HG03432 (cell line): Measurements from ENCODE around the gene EXOC3L1.

Experiments
- ATAC-seq: cut with Tn5 transposase; IDR thresholded peaks from one replicate; pipeline ENCODE4 v1.9.1; 2021; ENCODE audit warnings: mild to moderate bottlenecking, moderate library complexity; ENCODE audit not compliant: unreplicated experiment

Gene EXOC3L1

GRCh38 chr16:67190041-67190440, at the start of gene EXOC3L1:
TSS of gene EXOC3L1 (minus strand) at chr16:67190136. CDS start at chr16:67189676, 460 bp downstream.
- ATAC-seq = no peak

- no peak for ATAC-seq
These were observed 49.0 kb upstream of the EXOC3L1 start for GRCh38 chr16:67238806-67239470.

GRCh38 chr16:67238278-67238575, 48.3 kb upstream of the EXOC3L1 start:
- ATAC-seq = no peak

- no peak for ATAC-seq
These were observed 47.7 kb upstream of the EXOC3L1 start for GRCh38 chr16:67237396-67238277.

GRCh38 chr16:67236563-67237395, 46.8 kb upstream of the EXOC3L1 start:
- peak; percentile 49 for ATAC-seq

GRCh38 chr16:67235816-67236562, 46.1 kb upstream of the EXOC3L1 start:
- ATAC-seq = no peak

- ATAC-seq = no peak
These were observed 44.3 kb upstream of the EXOC3L1 start for GRCh38 chr16:67234180-67234597.

GRCh38 chr16:67233596-67233995, 43.7 kb upstream of the EXOC3L1 start:
- no peak for ATAC-seq

- no peak for ATAC-seq
These were observed 41.1 kb upstream of the EXOC3L1 start for GRCh38 chr16:67230809-67231660.

GRCh38 chr16:67229906-67230808, 40.2 kb upstream of the EXOC3L1 start:
- ATAC-seq = no peak

- ATAC-seq = no peak
These were observed 39.0 kb upstream of the EXOC3L1 start for GRCh38 chr16:67228905-67229304.

GRCh38 chr16:67228034-67228785, 38.3 kb upstream of the EXOC3L1 start:
- ATAC-seq = no peak

GRCh38 chr16:67227567-67227921, 37.6 kb upstream of the EXOC3L1 start:
- no peak for ATAC-seq

GRCh38 chr16:67226804-67227566, 37.0 kb upstream of the EXOC3L1 start, which contains the start of gene TMEM208:
TSS of gene TMEM208 (plus strand) at chr16:67227130. CDS start at chr16:67227219, 89 bp downstream.
- ATAC-seq = peak; percentile 95

GRCh38 chr16:67226295-67226803, 36.4 kb upstream of the EXOC3L1 start:
- ATAC-seq = no peak

- no peak for ATAC-seq
These were observed 34.1 kb upstream of the EXOC3L1 start for GRCh38 chr16:67223992-67224391.
